Type B pancreatic cell (in vitro differentiated cells): Measurements from ENCODE around the gene FRAT2. TPM values are rescaled to one million over a fixed set of nuclear protein-coding genes. Genes with fewer than 3 reads are reported as not detected.

Experiments
- DNase-seq: peaks from one replicate; pipeline ENCODE4 v3.0.0; 2021; ENCODE audit warnings: mixed read lengths; ENCODE audit not compliant: unreplicated experiment; ENCODE audit errors: extremely low spot score
- H3K27ac Mint-ChIP-seq: 2 replicates; pipeline ENCODE4 v1.8.0; 2021; ENCODE audit warnings: mild to moderate bottlenecking, mixed read lengths
- H3K27me3 Mint-ChIP-seq: 2 replicates; pipeline ENCODE4 v1.8.0; 2021; ENCODE audit warnings: mixed read lengths
- H3K36me3 Mint-ChIP-seq: 2 replicates; pipeline ENCODE4 v1.8.0; 2021; ENCODE audit warnings: mixed read lengths
- H3K4me1 Mint-ChIP-seq: one replicate; pipeline ENCODE4 v1.8.0; 2021; ENCODE audit warnings: mixed read lengths; ENCODE audit not compliant: unreplicated experiment
- H3K4me3 Mint-ChIP-seq: 2 replicates; pipeline ENCODE4 v1.8.0; 2021; ENCODE audit warnings: mild to moderate bottlenecking, mixed read lengths
- H3K9me3 Mint-ChIP-seq: 2 replicates; pipeline ENCODE4 v1.8.0; 2021; ENCODE audit warnings: mixed read lengths
- CTCF ChIP-seq: fragments of 200-600 bp; sonication (generic); conservative IDR thresholded peaks from 2 replicates; pipeline ENCODE4 v1.5.0; 2021; ENCODE audit warnings: antibody characterized with exemption, mild to moderate bottlenecking
- total RNA-seq: library from RNA; stranded (reverse); gene quantifications from 2 replicates; pipeline ENCODE4 v1.2.1, GENCODE V29; 2021; ENCODE audit warnings: low replicate concordance

FRAT2 gene
- total RNA-seq, 1 donor from 2014 or later = 23.1 TPM

GRCh38 chr10:97321804-97322190 lies 12.7 kb downstream of the FRAT2 start:
- Mint-ChIP-seq H3K27me3 (peaks cover 49% of the 10 kb centered on the region), H3K27ac (peak overlapping the region; percentile 63), H3K4me3 (peak overlapping the region; percentile 87), H3K9me3 (no peaks in the 10 kb centered on the region), H3K4me1 (peaks cover 27% of the 10 kb centered on the region), H3K36me3 (no peaks in the 10 kb centered on the region)
- DNase-seq = no peak
- TF ChIP-seq CTCF = no peak

- peak overlapping the region; percentile 77 for H3K27ac Mint-ChIP-seq
These were observed 13.3 kb downstream of the FRAT2 start for GRCh38 chr10:97321032-97321803.

GRCh38 chr10:97320480-97321031 lies 14.0 kb downstream of the FRAT2 start:
- Mint-ChIP-seq H3K27me3 (peaks cover 51% of the 10 kb centered on the region), H3K36me3 (no peaks in the 10 kb centered on the region), H3K4me3 (peak overlapping the region; percentile 87), H3K4me1 (peaks cover 20% of the 10 kb centered on the region), H3K9me3 (no peaks in the 10 kb centered on the region), H3K27ac (peak overlapping the region; percentile 77)
- no peak for TF ChIP-seq CTCF
- no peak for DNase-seq

More at GRCh38 chr10:97321032-97321803, 13.3 kb downstream of the FRAT2 start:
- Mint-ChIP-seq H3K27me3 (peaks cover 49% of the 10 kb centered on the region), H3K4me3 (peak overlapping the region; percentile 87), H3K4me1 (peaks cover 27% of the 10 kb centered on the region), H3K9me3 (no peaks in the 10 kb centered on the region), H3K36me3 (no peaks in the 10 kb centered on the region)
- no peak for TF ChIP-seq CTCF
- DNase-seq = no peak

- Mint-ChIP-seq H3K4me3 (peak overlapping the region; percentile 87), H3K36me3 (no peaks in the 10 kb centered on the region), H3K27me3 (peaks cover 53% of the 10 kb centered on the region), H3K9me3 (no peaks in the 10 kb centered on the region), H3K27ac (peak overlapping the region; percentile 77), H3K4me1 (peaks cover 18% of the 10 kb centered on the region)
- peak; percentile 76 for DNase-seq
- no peak for TF ChIP-seq CTCF
These were observed 14.7 kb downstream of the FRAT2 start for GRCh38 chr10:97319671-97320479.

- H3K36me3 Mint-ChIP-seq = no peaks in the 10 kb centered on the region
- H3K27me3 Mint-ChIP-seq = peaks cover 53% of the 10 kb centered on the region
- H3K4me1 Mint-ChIP-seq = peaks cover 18% of the 10 kb centered on the region
- TF ChIP-seq CTCF = no peak
- H3K4me3 Mint-ChIP-seq = peak within 1 kb of the TSS; percentile 93
- DNase-seq = peak; percentile 92
- H3K27ac Mint-ChIP-seq = peak within 1 kb of the TSS; percentile 99
- H3K9me3 Mint-ChIP-seq = no peaks in the 10 kb centered on the region
These were observed 15.5 kb downstream of the FRAT2 start, which contains the start of gene FRAT1 for GRCh38 chr10:97318772-97319651. FRAT1 (plus strand) TSS chr10:97319271; CDS start chr10:97319454, 183 bp downstream.
